ENCODE results near the gene SLC35G1. TPM values are rescaled to one million over a fixed set of nuclear protein-coding genes. Genes with fewer than 3 reads are reported as not detected.
A peak's percentile ranks its signal among the peaks of the same experiment; 100 is the strongest.

SLC35G1 gene
- total RNA-seq, 1 experiment from 2014 or later, result 5.1 TPM

- TF ChIP-seq NFE2L1 (CRISPR knock-in tag; IDR thresholded peaks at IDR 0.05) (peak; percentile 58; the same call in 1 of the 2 replicates), NFATC4 (CRISPR knock-in tag; IDR thresholded peaks at IDR 0.05) (no peak), NR1H2 (CRISPR knock-in tag; IDR thresholded peaks at IDR 0.05) (no peak), ETV6 (CRISPR knock-in tag; IDR thresholded peaks at IDR 0.05) (peak; percentile 85), ATF3 (CRISPR knock-in tag; conservative IDR thresholded peaks at IDR 0.05) (no peak), TCF7 (CRISPR knock-in tag; IDR thresholded peaks at IDR 0.05; ENCODE audit: low read depth) (peak; percentile 66; the same call in 1 of the 2 replicates), RORB (CRISPR knock-in tag; IDR thresholded peaks at IDR 0.05) (no peak), ZNF416 (CRISPR knock-in tag; IDR thresholded peaks at IDR 0.05) (no peak), ATF6 (CRISPR knock-in tag; IDR thresholded peaks at IDR 0.05) (no peak), TEAD1 (CRISPR knock-in tag; IDR thresholded peaks at IDR 0.05) (peak; percentile 90; the same call in 1 of the 2 replicates), ZSCAN18 (CRISPR knock-in tag; IDR thresholded peaks at IDR 0.05) (no peak), CREB1 (CRISPR knock-in tag; IDR thresholded peaks at IDR 0.05) (0 out of 2 replicates have a peak, but pooled peaks have one; percentile 24), FOXP4 (CRISPR knock-in tag; IDR thresholded peaks at IDR 0.05) (peak; percentile 84; the same call in 1 of the 2 replicates), ZNF425 (CRISPR knock-in tag; conservative IDR thresholded peaks at IDR 0.05) (no peak), SOX15 (CRISPR knock-in tag; IDR thresholded peaks at IDR 0.05) (no peak), PRRX2 (CRISPR knock-in tag; IDR thresholded peaks at IDR 0.05) (no peak), USF1 (CRISPR knock-in tag; IDR thresholded peaks at IDR 0.05) (peak; percentile 25; the same call in 1 of the 2 replicates), ZNF121 (CRISPR knock-in tag; IDR thresholded peaks at IDR 0.05) (peak; percentile 33; the same call in 1 of the 2 replicates), NFYB (CRISPR knock-in tag; conservative IDR thresholded peaks at IDR 0.05; ENCODE audit: low read depth) (no peak), IRF1 (CRISPR knock-in tag; IDR thresholded peaks at IDR 0.05) (no peak), ZNF263 (CRISPR knock-in tag; IDR thresholded peaks at IDR 0.05; ENCODE audit: low read depth) (no peak), AR (CRISPR knock-in tag; IDR thresholded peaks at IDR 0.05) (no peak)
Observed at GRCh38 chr10:93893646-93894515, at the start of gene SLC35G1 (continued).

All from WTC11 (cell line).